ENCODE results near the gene TRIP13. TPM values are rescaled to one million over a fixed set of nuclear protein-coding genes. Genes with fewer than 3 reads are reported as not detected.

The TRIP13 gene
- total and polyA plus RNA-seq, 2 of the 13 experiments (the other 11 are each of a cell fraction or from before 2014, with no cell fraction given): 13.5 to 33.0 TPM

DNA sequence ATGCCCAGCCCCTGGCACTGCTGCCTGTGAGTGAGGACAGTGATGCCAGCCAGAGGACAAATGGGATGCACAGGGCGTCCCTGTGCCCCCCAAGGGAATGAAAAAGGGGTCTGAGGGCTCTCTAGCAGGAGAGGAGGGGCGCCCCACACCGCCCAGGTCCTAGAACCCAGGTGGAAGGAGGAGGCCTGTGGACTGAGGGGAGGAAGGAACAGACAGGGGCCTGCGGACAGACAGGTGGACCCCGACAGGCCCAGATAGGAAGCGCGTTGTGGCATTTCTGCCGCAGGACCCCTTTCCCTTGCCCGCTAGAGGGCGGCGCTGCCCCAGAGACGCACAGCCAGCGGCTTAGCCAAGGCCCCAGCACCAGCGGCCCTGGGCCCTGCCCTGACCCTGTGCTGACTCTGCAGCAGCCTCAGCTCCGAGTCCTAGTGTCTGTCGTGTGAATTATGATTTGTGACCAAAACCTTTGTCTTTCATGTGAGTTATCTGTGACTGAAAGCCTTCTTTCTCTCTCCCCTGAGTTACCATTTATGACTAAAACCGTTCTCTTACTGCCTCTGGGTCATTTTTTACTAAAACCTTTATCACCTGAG, 30.7 kb downstream of the TRIP13 start (continued):
- peak; percentile 40; the same call in 1 of the 2 replicates for TF ChIP-seq PHF21A (CRISPR knock-in tag; IDR thresholded peaks at IDR 0.05)
- TF ChIP-seq ZBTB7B (CRISPR knock-in tag; IDR thresholded peaks at IDR 0.05): peak; percentile 74; the same call in 1 of the 2 replicates
- TF ChIP-seq ZNF331 (CRISPR knock-in tag; IDR thresholded peaks at IDR 0.05): 0 out of 2 replicates have a peak, but pooled peaks have one; percentile 24
- TF ChIP-seq ZNF501 (CRISPR knock-in tag; IDR thresholded peaks at IDR 0.05): peak; percentile 34; the same call in 1 of the 2 replicates
- no peak for TF ChIP-seq TBX2 (CRISPR knock-in tag; IDR thresholded peaks at IDR 0.05; ENCODE audit: borderline replicate concordance)
- TF ChIP-seq ZNF441 (CRISPR knock-in tag; IDR thresholded peaks at IDR 0.05; ENCODE audit: borderline replicate concordance): no peak
- TF ChIP-seq GATAD1 (CRISPR knock-in tag; IDR thresholded peaks at IDR 0.05): peak; percentile 33; the same call in 1 of the 2 replicates
- TF ChIP-seq SNRNP70 (IDR thresholded peaks at IDR 0.05; ENCODE audit: low read depth, low read length): no peak
- peak; percentile 33; the same call in 1 of the 2 replicates for TF ChIP-seq ZNF225 (CRISPR knock-in tag; IDR thresholded peaks at IDR 0.05)
- peak; percentile 26; the same call in 1 of the 2 replicates for TF ChIP-seq KDM3A (CRISPR knock-in tag; IDR thresholded peaks at IDR 0.05; ENCODE audit: low read depth)
- no peak for TF ChIP-seq NR2F6 (IDR thresholded peaks at IDR 0.05)
- TF ChIP-seq NR2F6 (CRISPR knock-in tag; IDR thresholded peaks at IDR 0.05): peak; percentile 41; the same call in 1 of the 2 replicates
- TF ChIP-seq ZFP36 (IDR thresholded peaks at IDR 0.05; ENCODE audit: borderline replicate concordance, low read depth, low read length, partially characterized antibody): peak; percentile 48
- no peak for TF ChIP-seq ZNF550 (CRISPR knock-in tag; IDR thresholded peaks at IDR 0.05; ENCODE audit: borderline replicate concordance)
- TF ChIP-seq KDM2A (CRISPR knock-in tag; IDR thresholded peaks at IDR 0.05; ENCODE audit: borderline replicate concordance, low read depth): peak; percentile 83
- TF ChIP-seq FOSL2 (CRISPR knock-in tag; IDR thresholded peaks at IDR 0.05): peak; percentile 20; the same call in 1 of the 2 replicates
- TF ChIP-seq, protein P1, sequence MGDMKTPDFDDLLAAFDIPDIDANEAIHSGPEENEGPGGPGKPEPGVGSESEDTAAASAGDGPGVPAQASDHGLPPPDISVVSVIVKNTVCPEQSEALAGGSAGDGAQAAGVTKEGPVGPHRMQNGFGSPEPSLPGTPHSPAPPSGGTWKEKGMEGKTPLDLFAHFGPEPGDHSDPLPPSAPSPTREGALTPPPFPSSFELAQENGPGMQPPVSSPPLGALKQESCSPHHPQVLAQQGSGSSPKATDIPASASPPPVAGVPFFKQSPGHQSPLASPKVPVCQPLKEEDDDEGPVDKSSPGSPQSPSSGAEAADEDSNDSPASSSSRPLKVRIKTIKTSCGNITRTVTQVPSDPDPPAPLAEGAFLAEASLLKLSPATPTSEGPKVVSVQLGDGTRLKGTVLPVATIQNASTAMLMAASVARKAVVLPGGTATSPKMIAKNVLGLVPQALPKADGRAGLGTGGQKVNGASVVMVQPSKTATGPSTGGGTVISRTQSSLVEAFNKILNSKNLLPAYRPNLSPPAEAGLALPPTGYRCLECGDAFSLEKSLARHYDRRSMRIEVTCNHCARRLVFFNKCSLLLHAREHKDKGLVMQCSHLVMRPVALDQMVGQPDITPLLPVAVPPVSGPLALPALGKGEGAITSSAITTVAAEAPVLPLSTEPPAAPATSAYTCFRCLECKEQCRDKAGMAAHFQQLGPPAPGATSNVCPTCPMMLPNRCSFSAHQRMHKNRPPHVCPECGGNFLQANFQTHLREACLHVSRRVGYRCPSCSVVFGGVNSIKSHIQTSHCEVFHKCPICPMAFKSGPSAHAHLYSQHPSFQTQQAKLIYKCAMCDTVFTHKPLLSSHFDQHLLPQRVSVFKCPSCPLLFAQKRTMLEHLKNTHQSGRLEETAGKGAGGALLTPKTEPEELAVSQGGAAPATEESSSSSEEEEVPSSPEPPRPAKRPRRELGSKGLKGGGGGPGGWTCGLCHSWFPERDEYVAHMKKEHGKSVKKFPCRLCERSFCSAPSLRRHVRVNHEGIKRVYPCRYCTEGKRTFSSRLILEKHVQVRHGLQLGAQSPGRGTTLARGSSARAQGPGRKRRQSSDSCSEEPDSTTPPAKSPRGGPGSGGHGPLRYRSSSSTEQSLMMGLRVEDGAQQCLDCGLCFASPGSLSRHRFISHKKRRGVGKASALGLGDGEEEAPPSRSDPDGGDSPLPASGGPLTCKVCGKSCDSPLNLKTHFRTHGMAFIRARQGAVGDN (CRISPR knock-in tag; IDR thresholded peaks at IDR 0.05): peak; percentile 58
- no peak for TF ChIP-seq PAF1 (CRISPR knock-in tag; IDR thresholded peaks at IDR 0.05)
- TF ChIP-seq THAP11 (CRISPR knock-in tag; IDR thresholded peaks at IDR 0.05): peak; percentile 33; the same call in 1 of the 2 replicates
- TF ChIP-seq ZNF792 (CRISPR knock-in tag; IDR thresholded peaks at IDR 0.05): no peak
- TF ChIP-seq IRF2 (CRISPR knock-in tag; IDR thresholded peaks at IDR 0.05): peak; percentile 39; the same call in 1 of the 2 replicates
- peak; percentile 38; the same call in 1 of the 2 replicates for TF ChIP-seq MYC (CRISPR knock-in tag; IDR thresholded peaks at IDR 0.05; ENCODE audit: borderline replicate concordance)
- peak; percentile 40; the same call in 1 of the 2 replicates for TF ChIP-seq ARID5B (CRISPR knock-in tag; IDR thresholded peaks at IDR 0.05)

Data from HepG2 (cell line).